ENCODE results near the gene HAUS8.

DNA sequence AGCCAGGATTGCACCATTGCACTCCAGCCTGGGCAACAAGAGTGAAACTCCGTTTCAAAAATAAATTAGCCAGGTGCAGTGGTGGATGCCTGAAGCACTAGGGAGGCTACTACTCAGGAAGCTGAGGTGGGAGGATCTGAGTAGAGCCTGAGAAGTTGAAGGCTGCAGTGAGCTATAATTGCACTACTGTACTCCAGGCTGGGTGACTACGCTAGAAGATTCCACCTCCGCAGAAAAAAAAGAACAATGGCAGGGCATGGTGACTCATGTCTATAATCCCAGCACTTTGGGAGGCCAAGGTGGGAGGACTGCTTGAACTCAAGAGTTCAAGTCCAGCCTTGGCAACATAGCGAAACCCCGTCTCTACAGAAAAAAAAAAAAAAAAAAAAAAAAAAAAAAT lies 20.5 kb downstream of the HAUS8 start:
- TF ChIP-seq TAF1 (IDR thresholded peaks at IDR 0.05; ENCODE audit: low read depth, low read length) = no peak
- TF ChIP-seq POLR2A (IDR thresholded peaks at IDR 0.05; ENCODE audit: low read depth, low read length) = no peak
- no peak for TF ChIP-seq POLR2AphosphoS5 (IDR thresholded peaks at IDR 0.05; ENCODE audit: low read depth, low read length)
- no peak for TF ChIP-seq PAX5 (IDR thresholded peaks at IDR 0.05; ENCODE audit: insufficient read depth, low read length, severe bottlenecking)
